MM.1S (cell line): ENCODE results near the gene BTBD1.

Source experiments
- EZH2 ChIP-seq: fragments of 300-600 bp; sonication (generic); optimal IDR thresholded peaks from 2 replicates; pipeline ENCODE3; 2017; ENCODE audit warnings: low read depth, mild to moderate bottlenecking, antibody characterized with exemption, low read length, mixed read lengths
- TF ChIP-seq, protein P1 (sequence below): fragments of 300-600 bp; sonication (generic); IDR thresholded peaks from 2 replicates; pipeline ENCODE4 v1.5.1; 2016; ENCODE audit warnings: antibody characterized with exemption, low read length, mixed read lengths

DNA sequence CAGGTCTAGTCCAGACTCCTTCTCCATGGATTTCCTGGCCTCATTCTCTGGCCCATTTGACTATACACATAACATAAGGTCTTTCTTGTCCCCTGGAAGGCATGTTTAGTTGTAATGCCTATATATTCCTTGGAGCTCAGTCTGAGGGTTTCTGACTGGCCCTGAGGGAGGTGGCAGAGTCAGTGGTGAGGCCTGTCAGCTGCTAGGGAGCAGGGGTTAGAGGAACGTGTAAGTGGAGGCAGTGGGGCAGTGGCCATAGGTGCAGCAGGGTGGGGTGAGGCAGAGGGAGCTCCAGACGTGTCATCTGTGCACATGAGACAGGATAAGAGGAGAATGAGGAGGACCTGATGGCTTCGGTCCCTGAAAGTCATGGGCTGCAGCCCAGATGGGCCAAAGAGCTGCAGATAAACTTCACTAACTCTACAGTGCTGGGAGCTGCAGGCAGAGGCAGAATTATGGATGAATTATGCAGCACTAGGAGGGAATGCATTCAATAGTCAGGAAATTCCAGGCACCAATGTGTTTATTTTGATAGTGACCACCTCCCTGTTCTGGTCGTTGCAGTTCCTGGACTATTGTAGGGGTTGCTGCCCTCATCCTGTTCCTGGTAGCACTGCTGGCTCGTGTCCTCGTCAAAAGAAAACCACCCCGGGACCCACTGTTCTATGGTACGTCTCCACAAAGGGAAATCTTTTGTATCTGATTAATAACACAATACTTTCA lies 45.3 kb upstream of the BTBD1 start:
- TF ChIP-seq, protein P1, sequence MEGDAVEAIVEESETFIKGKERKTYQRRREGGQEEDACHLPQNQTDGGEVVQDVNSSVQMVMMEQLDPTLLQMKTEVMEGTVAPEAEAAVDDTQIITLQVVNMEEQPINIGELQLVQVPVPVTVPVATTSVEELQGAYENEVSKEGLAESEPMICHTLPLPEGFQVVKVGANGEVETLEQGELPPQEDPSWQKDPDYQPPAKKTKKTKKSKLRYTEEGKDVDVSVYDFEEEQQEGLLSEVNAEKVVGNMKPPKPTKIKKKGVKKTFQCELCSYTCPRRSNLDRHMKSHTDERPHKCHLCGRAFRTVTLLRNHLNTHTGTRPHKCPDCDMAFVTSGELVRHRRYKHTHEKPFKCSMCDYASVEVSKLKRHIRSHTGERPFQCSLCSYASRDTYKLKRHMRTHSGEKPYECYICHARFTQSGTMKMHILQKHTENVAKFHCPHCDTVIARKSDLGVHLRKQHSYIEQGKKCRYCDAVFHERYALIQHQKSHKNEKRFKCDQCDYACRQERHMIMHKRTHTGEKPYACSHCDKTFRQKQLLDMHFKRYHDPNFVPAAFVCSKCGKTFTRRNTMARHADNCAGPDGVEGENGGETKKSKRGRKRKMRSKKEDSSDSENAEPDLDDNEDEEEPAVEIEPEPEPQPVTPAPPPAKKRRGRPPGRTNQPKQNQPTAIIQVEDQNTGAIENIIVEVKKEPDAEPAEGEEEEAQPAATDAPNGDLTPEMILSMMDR, result no peak
- no peak for TF ChIP-seq EZH2
